GM12878 (cell line): Measurements from ENCODE around the gene HSD17B14. TPM values are rescaled to one million over a fixed set of nuclear protein-coding genes. Genes with fewer than 3 reads are reported as not detected.

ENCODE experiments used
- ATAC-seq: fragments of 200-7000 bp; cut with Tn5 transposase; 3 replicates; pipeline ENCODE4 v1.9.1; 2020; ENCODE audit warnings: mild to moderate bottlenecking, moderate library complexity
- BruUV-seq: library from RNA; stranded (reverse); fragments of 400-500 nt; replicated peaks from 2 replicates; lab custom pipeline; 2021; lab: Mats Ljungman, UMichigan
- CTCF ChIA-PET: fragments of 300-600 bp; sonication (Branson Sonifier 250); formaldehyde crosslinking; extraction: SDS; loops from one replicate; lab custom pipeline; 2021; ENCODE audit warnings: inconsistent platforms; lab: Yijun Ruan, JAX
- POLR2A ChIA-PET: fragments of 350-600 bp; formaldehyde crosslinking; extraction: SDS; loops from one replicate; lab custom pipeline; 2021; ENCODE audit warnings: inconsistent platforms; lab: Charles Lee
- RAD21 ChIA-PET: fragments of 300-600 bp; sonication (Branson Sonifier 250); formaldehyde crosslinking; loops from one replicate; lab custom pipeline; 2023; ENCODE audit warnings: antibody characterized with exemption; ENCODE audit not compliant: unreplicated experiment; lab: Charles Lee
- SMC1A ChIA-PET: fragments of 300-600 bp; sonication (Branson Sonifier 250); formaldehyde crosslinking; loops from one replicate; lab custom pipeline; 2023; ENCODE audit not compliant: unreplicated experiment, uncharacterized antibody; lab: Charles Lee
- DNase-seq: peaks from one replicate; pipeline ENCODE4 v3.0.0-alpha.2; 2011; ENCODE audit warnings: low read depth, low spot score
- FAIRE-seq: peaks from 3 replicates; lab custom pipeline; 2011; peaks lifted over from hg19 to GRCh38; lab: Jason Lieb, UNC
- H2AFZ ChIP-seq: 2 replicates; pipeline ENCODE4 v1.6.0; 2011; ENCODE audit warnings: low read depth, low read length, control low read depth; ENCODE audit not compliant: control insufficient read depth
- H3K27ac ChIP-seq: 2 replicates; pipeline ENCODE4 v1.5.1; 2011; ENCODE audit warnings: control low read depth; ENCODE audit not compliant: control insufficient read depth, insufficient read depth
- H3K27me3 ChIP-seq, 2 experiments: replicated peaks in 1 of 2; 2 replicates each; pipeline versions ENCODE4 v1.6.0 to v1.6.1; 2011; ENCODE audit warnings: low read length in 1 of 2; ENCODE audit not compliant: control insufficient read depth in 2 of 2, insufficient read depth in 2 of 2
- H3K36me3 ChIP-seq, 2 experiments: 2 replicates each; pipeline ENCODE4 v1.5.1; 2011; ENCODE audit warnings: low read length in 1 of 2; ENCODE audit not compliant: control insufficient read depth in 2 of 2, insufficient read depth in 2 of 2
- H3K4me1 ChIP-seq: 2 replicates; pipeline ENCODE4 v1.6.1; 2011; ENCODE audit warnings: mild to moderate bottlenecking, low read length, moderate library complexity, mixed read lengths; ENCODE audit not compliant: control insufficient read depth, insufficient read depth
- H3K4me2 ChIP-seq: 2 replicates; pipeline ENCODE4 v1.6.0; 2011; ENCODE audit warnings: control low read depth; ENCODE audit not compliant: control insufficient read depth, insufficient read depth
- H3K4me3 ChIP-seq: fragments of 200-600 bp; sonication (generic); 2 replicates; pipeline ENCODE4 v1.5.1; 2016
- H3K79me2 ChIP-seq: 2 replicates; pipeline ENCODE4 v1.6.0; 2011; ENCODE audit warnings: low read length; ENCODE audit not compliant: control insufficient read depth, insufficient read depth
- H3K9ac ChIP-seq: 2 replicates; pipeline ENCODE4 v1.8.0; 2011; ENCODE audit warnings: low read length, control low read depth, mixed read lengths; ENCODE audit not compliant: control insufficient read depth, insufficient read depth
- H3K9me3 ChIP-seq: replicated peaks from 3 replicates; pipeline ENCODE4 v1.5.1; 2011; ENCODE audit warnings: mild to moderate bottlenecking, low read length; ENCODE audit not compliant: control insufficient read depth, insufficient read depth
- H4K20me1 ChIP-seq: 2 replicates; pipeline ENCODE4 v1.6.0; 2011; ENCODE audit not compliant: control insufficient read depth, insufficient read depth
- BMI1 ChIP-seq: fragments of 450-650 bp; IDR thresholded peaks from 2 replicates; pipeline ENCODE4 v1.6.1; 2016; ENCODE audit warnings: mild to moderate bottlenecking, moderate library complexity, borderline replicate concordance
- CHD2 ChIP-seq: IDR thresholded peaks from 2 replicates; pipeline ENCODE4 v1.6.1; 2011; ENCODE audit warnings: low read depth, low read length, improper control_type of control experiment, borderline replicate concordance
- CREB1 ChIP-seq: IDR thresholded peaks from 2 replicates; pipeline ENCODE4 v1.6.1; 2012; ENCODE audit warnings: low read depth, mild to moderate bottlenecking, inconsistent platforms
- CREM ChIP-seq: IDR thresholded peaks from 2 replicates; pipeline ENCODE4 v1.6.1; 2014; ENCODE audit warnings: antibody characterized with exemption, low read depth
- HCFC1 ChIP-seq: fragments of 150-350 bp; IDR thresholded peaks from 2 replicates; pipeline ENCODE4 v1.6.1; 2014; ENCODE audit warnings: low read length
- HDGF ChIP-seq: fragments of 450-650 bp; IDR thresholded peaks from 2 replicates; pipeline ENCODE4 v1.6.1; 2016; ENCODE audit warnings: antibody characterized with exemption
- IRF4 ChIP-seq: IDR thresholded peaks from 2 replicates; pipeline ENCODE4 v1.6.1; 2011; ENCODE audit warnings: low read depth, low read length
- JUNB ChIP-seq: IDR thresholded peaks from 2 replicates; pipeline ENCODE4 v1.6.1; 2016; ENCODE audit warnings: antibody characterized with exemption, mild to moderate bottlenecking
- JUND ChIP-seq: IDR thresholded peaks from 2 replicates; pipeline ENCODE4 v1.6.1; 2012; ENCODE audit warnings: low read depth, mild to moderate bottlenecking, low read length, improper control_type of control experiment, moderate library complexity
- LARP7 ChIP-seq: fragments of 450-650 bp; IDR thresholded peaks from 2 replicates; pipeline ENCODE4 v1.6.1; 2017; ENCODE audit warnings: mild to moderate bottlenecking
- MTA3 ChIP-seq: IDR thresholded peaks from 2 replicates; pipeline ENCODE4 v1.6.1; 2012; ENCODE audit warnings: low read length, inconsistent platforms, borderline replicate concordance
- MXI1 ChIP-seq: fragments of 150-350 bp; IDR thresholded peaks from 2 replicates; pipeline ENCODE4 v1.6.1; 2011; ENCODE audit warnings: low read depth, mild to moderate bottlenecking, inconsistent platforms, low read length, improper control_type of control experiment
- NFYA ChIP-seq: IDR thresholded peaks from 2 replicates; pipeline ENCODE4 v1.6.1; 2011; ENCODE audit warnings: low read depth, mild to moderate bottlenecking, low read length, improper control_type of control experiment, borderline replicate concordance
- NR2C2 ChIP-seq: IDR thresholded peaks from 2 replicates; pipeline ENCODE4 v1.6.1; 2011; ENCODE audit warnings: borderline replicate concordance, low read depth; ENCODE audit not compliant: control insufficient read depth, insufficient read length
- POLR2AphosphoS5 ChIP-seq: IDR thresholded peaks from 2 replicates; pipeline ENCODE4 v1.6.1; 2011; ENCODE audit warnings: mild to moderate bottlenecking, low read length, inconsistent platforms
- RBBP5 ChIP-seq: fragments of 200-600 bp; sonication (generic); conservative IDR thresholded peaks from 2 replicates; pipeline ENCODE4 v1.6.1; 2016
- RELA ChIP-seq: fragments of 450-650 bp; IDR thresholded peaks from 2 replicates; pipeline ENCODE4 v1.8.0; 2014; ENCODE audit warnings: borderline replicate concordance; ENCODE audit not compliant: partially characterized antibody
- SMAD5 ChIP-seq: IDR thresholded peaks from 2 replicates; pipeline ENCODE4 v1.6.1; 2016; ENCODE audit warnings: antibody characterized with exemption, low read depth
- SMC3 ChIP-seq: IDR thresholded peaks from 2 replicates; pipeline ENCODE4 v1.6.1; 2011; ENCODE audit warnings: low read length, improper control_type of control experiment, borderline replicate concordance
- SRF ChIP-seq, 2 experiments: IDR thresholded peaks; 2 replicates each; pipeline ENCODE4 v1.6.1; 2011; ENCODE audit warnings: low read depth in 2 of 2, low read length in 2 of 2, mild to moderate bottlenecking in 1 of 2, moderate library complexity in 1 of 2
- STAT1 ChIP-seq: fragments of 450-650 bp; conservative IDR thresholded peaks from 2 replicates; pipeline ENCODE4 v1.6.1; 2014; ENCODE audit warnings: antibody characterized with exemption, mild to moderate bottlenecking
- ZNF274 ChIP-seq: IDR thresholded peaks from one replicate; pipeline ENCODE4 v1.8.0; 2011; ENCODE audit not compliant: insufficient read length, insufficient read depth
- WGBS: methylation state at CpG from one replicate; pipeline ENCODE4 v1.1.6; 2016; ENCODE audit warnings: low lambda C conversion rate; ENCODE audit not compliant: insufficient replicate concordance, insufficient coverage; ENCODE audit errors: missing lambda C conversion rate; 5-methylcytosine and 5-hydroxymethylcytosine counted together
- in situ Hi-C: fragments of 300-500 bp; cut with MboI; formaldehyde crosslinking; loops from 9 replicates; pipeline ENCODE4 v1.14.3; 2018; ENCODE audit warnings: mixed read lengths
- intact Hi-C: fragments of 100-400 bp; cut with micrococcal nuclease; formaldehyde crosslinking; loops from one replicate; pipeline ENCODE4 v1.14.2; 2022; ENCODE audit not compliant: unreplicated experiment
- polyA plus RNA-seq, 11 experiments: library from polyadenylated mRNA; depleted of rRNA in 4 of 11; unstranded in 6 of 11; stranded (reverse) in 5 of 11; fragments of >200 nt; fragmentation: Nextera tagmentation in 4 of 11; fragmentation: Illumina TruSeq in 1 of 11; extraction: Ambion mirVana in 4 of 11; extraction: Trizol in 1 of 11; gene quantifications; 1 replicate in 1 of 11; 2 replicates in 10 of 11; pipeline versions ENCODE4 v1.2.1 to v1.2.3, GENCODE V29; 2011 to 2016; ENCODE audit warnings: inconsistent platforms in 2 of 11, missing spikeins in 2 of 11, low read depth in 1 of 11
- total RNA-seq, 4 experiments: library from RNA; depleted of rRNA in 3 of 4; stranded (reverse); fragments of >200 nt in 3 of 4; fragmentation: Illumina TruSeq in 1 of 4; extraction: Trizol in 1 of 4; gene quantifications; 2 replicates each; pipeline versions ENCODE4 v1.2.1 to v1.2.3, GENCODE V29; 2013 to 2021
- TF ChIP-seq, protein P1 (sequence below): fragments of 450-650 bp; formaldehyde crosslinking; IDR thresholded peaks from 2 replicates; pipeline ENCODE4 v1.5.0; 2022; ENCODE audit warnings: mild to moderate bottlenecking, missing genetic modification characterization

HSD17B14 gene
- total and polyA plus RNA-seq, 10 of the 15 experiments (the other 5 are each of a cell fraction or from before 2014, with no cell fraction given) = 0.21 to 4.1 (median 0.61) TPM

DNA sequence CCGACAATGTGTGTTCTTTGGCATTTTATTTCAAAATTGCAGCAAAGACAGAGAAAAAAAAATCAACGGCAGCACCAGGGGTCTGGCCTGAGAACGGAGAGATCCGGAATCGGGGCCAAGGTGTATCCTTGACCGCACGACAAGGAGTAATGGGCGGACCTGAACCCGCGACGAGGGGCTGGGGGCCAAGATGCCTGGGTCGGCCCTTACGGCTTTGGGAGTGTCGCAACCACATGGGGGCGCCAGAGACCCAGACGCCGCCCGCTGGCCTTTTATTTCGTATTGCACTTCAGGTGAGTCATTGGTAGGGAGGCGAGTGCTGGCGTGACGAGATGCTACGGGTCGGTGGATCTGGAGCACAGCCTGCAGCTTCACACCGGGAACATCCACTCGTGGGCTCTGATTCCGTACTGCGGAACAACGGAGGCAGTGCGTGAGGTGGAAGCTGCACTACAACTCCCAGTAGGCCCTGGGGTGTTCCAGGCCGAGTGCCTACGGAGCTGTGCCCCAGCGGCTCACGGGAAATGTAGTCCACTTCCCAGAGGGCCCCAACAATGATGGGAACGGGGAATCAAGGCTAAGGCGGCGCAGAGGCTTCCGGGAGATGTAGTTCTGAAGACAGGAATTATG, 41.1 kb downstream of the HSD17B14 start:
- no peak overlapping the region for H3K27ac ChIP-seq
- ATAC-seq (peak; percentile 98), DNase-seq (peak; percentile 76), FAIRE-seq (peak; percentile 98)
- H4K20me1 ChIP-seq = no peaks in the 10 kb centered on the region
- BruUV-seq = no TSS peak
- in situ Hi-C loops (loop anchor here (5.0 kb wide), 2 partner anchors 42 to 177 kb away; partner anchors contain the start of gene HSD17B14), intact Hi-C loops (loop anchor here (1.0 kb wide), 1 partner anchor 40 kb away; no protein-coding TSS in a partner anchor)
- RAD21 ChIA-PET = interaction anchor here (0.6 to 4.1 kb wide), 24 partner anchors 12 to 198 kb away, joined by 3 to 72 read pairs (median 6); partner anchors contain the start of genes BAX, BCAT2, CA11 and DHDH
- no peaks in the 10 kb centered on the region for H3K27me3 ChIP-seq
- H3K4me2 ChIP-seq = peak overlapping the region; percentile 71
- 2% methylated on average over 38 of the region's 38 CpGs for WGBS
- H3K79me2 ChIP-seq = no peaks in the 10 kb centered on the region
- peak overlapping the region; percentile 98 for H2AFZ ChIP-seq
- no peaks in the 10 kb centered on the region for H3K9me3 ChIP-seq
- peak overlapping the region; percentile 45; the same call in 1 of the 2 replicates for H3K9ac ChIP-seq
- SMC1A ChIA-PET = interaction anchor here (0.7 to 4.1 kb wide), 24 partner anchors 9 to 197 kb away, joined by 3 to 41 read pairs (median 6); partner anchors contain the start of genes BCAT2 and HSD17B14
- H3K4me1 ChIP-seq = peaks cover 6% of the 10 kb centered on the region
- POLR2A ChIA-PET = interaction anchor here (0.6 to 2.1 kb wide), 12 partner anchors 14 to 431 kb away, joined by 3 to 8 read pairs (median 4); partner anchors contain the start of genes CA11, GYS1, HSD17B14 and RUVBL2
- H3K36me3 ChIP-seq = no peaks in the 10 kb centered on the region; a peak in 1 of 4 replicates
- H3K4me3 ChIP-seq = peak overlapping the region; percentile 67; the same call in 1 of the 2 replicates
- CTCF ChIA-PET = interaction anchor here (0.6 to 26.1 kb wide), 25 partner anchors 10 to 198 kb away, joined by 3 to 520 read pairs (median 7); partner anchors contain the start of genes BCAT2, CA11, GYS1 and HSD17B14
- TF ChIP-seq SMAD5 (no peak), NR2C2 (no peak), STAT1 (peak; percentile 89; the same call in 1 of the 2 replicates), SRF (IDR thresholded peaks at IDR 0.05; ENCODE audit: low read depth in 2 of 2, low read length in 2 of 2) (0 out of 4 replicates have a peak, but pooled peaks of 1 of the 2 experiments have one; percentile 51), CHD2 (peak; percentile 89), CREB1 (peak; percentile 77; the same call in 1 of the 2 replicates), HCFC1 (peak; percentile 100), POLR2AphosphoS5 (no peak), NFYA (no peak), LARP7 (peak; percentile 81; the same call in 1 of the 2 replicates), BMI1 (no peak), RBBP5 (no peak), SMC3 (peak; percentile 94), RELA (peak; percentile 79), ZNF274 (no peak), JUNB (no peak), HDGF (peak; percentile 93; the same call in 1 of the 2 replicates), JUND (no peak), MTA3 (no peak), IRF4 (no peak), CREM (peak; percentile 95), MXI1 (peak; percentile 38)
- TF ChIP-seq, protein P1, sequence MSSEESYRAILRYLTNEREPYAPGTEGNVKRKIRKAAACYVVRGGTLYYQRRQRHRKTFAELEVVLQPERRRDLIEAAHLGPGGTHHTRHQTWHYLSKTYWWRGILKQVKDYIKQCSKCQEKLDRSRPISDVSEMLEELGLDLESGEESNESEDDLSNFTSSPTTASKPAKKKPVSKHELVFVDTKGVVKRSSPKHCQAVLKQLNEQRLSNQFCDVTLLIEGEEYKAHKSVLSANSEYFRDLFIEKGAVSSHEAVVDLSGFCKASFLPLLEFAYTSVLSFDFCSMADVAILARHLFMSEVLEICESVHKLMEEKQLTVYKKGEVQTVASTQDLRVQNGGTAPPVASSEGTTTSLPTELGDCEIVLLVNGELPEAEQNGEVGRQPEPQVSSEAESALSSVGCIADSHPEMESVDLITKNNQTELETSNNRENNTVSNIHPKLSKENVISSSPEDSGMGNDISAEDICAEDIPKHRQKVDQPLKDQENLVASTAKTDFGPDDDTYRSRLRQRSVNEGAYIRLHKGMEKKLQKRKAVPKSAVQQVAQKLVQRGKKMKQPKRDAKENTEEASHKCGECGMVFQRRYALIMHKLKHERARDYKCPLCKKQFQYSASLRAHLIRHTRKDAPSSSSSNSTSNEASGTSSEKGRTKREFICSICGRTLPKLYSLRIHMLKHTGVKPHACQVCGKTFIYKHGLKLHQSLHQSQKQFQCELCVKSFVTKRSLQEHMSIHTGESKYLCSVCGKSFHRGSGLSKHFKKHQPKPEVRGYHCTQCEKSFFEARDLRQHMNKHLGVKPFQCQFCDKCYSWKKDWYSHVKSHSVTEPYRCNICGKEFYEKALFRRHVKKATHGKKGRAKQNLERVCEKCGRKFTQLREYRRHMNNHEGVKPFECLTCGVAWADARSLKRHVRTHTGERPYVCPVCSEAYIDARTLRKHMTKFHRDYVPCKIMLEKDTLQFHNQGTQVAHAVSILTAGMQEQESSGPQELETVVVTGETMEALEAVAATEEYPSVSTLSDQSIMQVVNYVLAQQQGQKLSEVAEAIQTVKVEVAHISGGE (CRISPR knock-in tag) = no peak
